ENCODE results near the gene ADD2. TPM values are rescaled to one million over a fixed set of nuclear protein-coding genes. Genes with fewer than 3 reads are reported as not detected.

Gene ADD2
- total RNA-seq, 1 donor from 2014 or later = 45.3 TPM

- no peak for DNase-seq (ENCODE audit: low spot score)
- peaks cover 83% of the 10 kb centered on the region for H3K79me2 ChIP-seq (ENCODE audit: low read depth)
Observed at GRCh38 chr2:70726947-70727725, 40.9 kb downstream of the ADD2 start.

DNA sequence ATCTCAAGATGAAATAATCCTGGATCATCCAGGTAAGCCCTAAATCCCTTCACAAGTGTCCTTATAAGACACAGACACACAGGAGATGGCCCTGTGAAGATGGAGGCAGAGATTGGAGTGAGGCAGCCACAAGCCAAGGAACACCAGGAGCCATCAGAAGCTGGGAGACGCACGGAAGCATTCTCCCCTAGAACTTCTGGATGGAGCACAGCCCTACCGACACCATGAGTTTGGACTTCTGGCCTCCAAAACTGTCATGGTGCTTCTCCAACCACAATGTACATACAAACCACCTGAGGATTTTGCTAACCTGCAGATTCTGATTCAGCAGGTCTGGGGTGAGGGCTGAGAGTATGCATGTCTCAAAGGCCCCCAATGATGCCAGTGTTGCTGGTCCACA is 42.5 kb downstream of the ADD2 start:
- Mint-ChIP-seq H3K4me1 (peaks cover 60% of the 10 kb centered on the region), H3K9me3 (no peaks in the 10 kb centered on the region), H3K4me3 (no peak overlapping the region), H3K36me3 (peaks cover 8% of the 10 kb centered on the region), H3K27me3 (ENCODE audit: insufficient read depth, low read depth) (peaks cover 8% of the 10 kb centered on the region), H3K27ac (no peak overlapping the region)
- peaks cover 91% of the 10 kb centered on the region for H4K20me1 ChIP-seq (ENCODE audit: low read depth)
- no peaks in the 10 kb centered on the region for H3K9me3 ChIP-seq (ENCODE audit: low read depth)
- no peaks in the 10 kb centered on the region for H3K36me3 ChIP-seq
- H2AFZ ChIP-seq (replicated peaks) = no peak overlapping the region
- H3K4me3 ChIP-seq = no peak overlapping the region
- H3K4me1 ChIP-seq = peaks cover 16% of the 10 kb centered on the region
- H3K27me3 ChIP-seq = no peaks in the 10 kb centered on the region
- H3K79me2 ChIP-seq (ENCODE audit: low read depth) = peaks cover 79% of the 10 kb centered on the region
- no peak for DNase-seq (ENCODE audit: low spot score)
- TF ChIP-seq CTCF (IDR thresholded peaks at IDR 0.05) = no peak
- TF ChIP-seq EZH2 (IDR thresholded peaks at IDR 0.05) = no peak
- TF ChIP-seq EZH2phosphoT487 (IDR thresholded peaks at IDR 0.05) = no peak
- no peak overlapping the region for H3K9ac ChIP-seq
- H3K27ac ChIP-seq = no peak overlapping the region
- no peak overlapping the region for H3K4me2 ChIP-seq
- peaks cover 4% of the 10 kb centered on the region for H3F3A ChIP-seq (ENCODE audit: low read depth)

More at GRCh38 chr2:70726947-70727725, 40.9 kb downstream of the ADD2 start:
- TF ChIP-seq EZH2 (IDR thresholded peaks at IDR 0.05) = no peak
- H3K27ac ChIP-seq = no peak overlapping the region
- H3K4me1 ChIP-seq = peaks cover 19% of the 10 kb centered on the region
- H3K27me3 ChIP-seq = no peaks in the 10 kb centered on the region
- peaks cover 7% of the 10 kb centered on the region for H3K36me3 Mint-ChIP-seq
- H3K27me3 Mint-ChIP-seq (ENCODE audit: insufficient read depth, low read depth) = peaks cover 8% of the 10 kb centered on the region
- H3K9me3 Mint-ChIP-seq = no peaks in the 10 kb centered on the region
- no peak overlapping the region for H3K4me3 Mint-ChIP-seq
- peaks cover 90% of the 10 kb centered on the region for H4K20me1 ChIP-seq (ENCODE audit: low read depth)
- peak overlapping the region; percentile 15 for H3K4me2 ChIP-seq
- peaks cover 70% of the 10 kb centered on the region for H3K4me1 Mint-ChIP-seq
- H3K4me3 ChIP-seq = no peak overlapping the region
- no peak overlapping the region for H3K9ac ChIP-seq
- no peak overlapping the region for H2AFZ ChIP-seq (replicated peaks)
- peaks cover 4% of the 10 kb centered on the region for H3F3A ChIP-seq (ENCODE audit: low read depth)
- H3K9me3 ChIP-seq (ENCODE audit: low read depth) = no peaks in the 10 kb centered on the region
- H3K36me3 ChIP-seq = no peaks in the 10 kb centered on the region
- peak overlapping the region; percentile 46 for H3K27ac Mint-ChIP-seq

- H3F3A ChIP-seq (ENCODE audit: low read depth) = peaks cover 4% of the 10 kb centered on the region
- no peak overlapping the region for H3K4me2 ChIP-seq
- H3K4me1 Mint-ChIP-seq = peaks cover 52% of the 10 kb centered on the region
- no peak overlapping the region for H3K27ac ChIP-seq
- H3K9me3 Mint-ChIP-seq = no peaks in the 10 kb centered on the region
- H3K4me3 ChIP-seq = no peak overlapping the region
- H3K36me3 ChIP-seq = no peaks in the 10 kb centered on the region
- H3K27me3 Mint-ChIP-seq (ENCODE audit: insufficient read depth, low read depth) = peaks cover 8% of the 10 kb centered on the region
- H3K27ac Mint-ChIP-seq = no peak overlapping the region
- H2AFZ ChIP-seq (replicated peaks) = no peak overlapping the region
- H3K9ac ChIP-seq = no peak overlapping the region
- no peak overlapping the region for H3K4me3 Mint-ChIP-seq
- TF ChIP-seq EZH2 (IDR thresholded peaks at IDR 0.05) (no peak), EZH2phosphoT487 (IDR thresholded peaks at IDR 0.05) (no peak), CTCF (IDR thresholded peaks at IDR 0.05) (no peak)
- peaks cover 92% of the 10 kb centered on the region for H4K20me1 ChIP-seq (ENCODE audit: low read depth)
- peaks cover 8% of the 10 kb centered on the region for H3K36me3 Mint-ChIP-seq
- DNase-seq (ENCODE audit: low spot score) = no peak
- no peaks in the 10 kb centered on the region for H3K27me3 ChIP-seq
- no peaks in the 10 kb centered on the region for H3K9me3 ChIP-seq (ENCODE audit: low read depth)
- peaks cover 16% of the 10 kb centered on the region for H3K4me1 ChIP-seq
- H3K79me2 ChIP-seq (ENCODE audit: low read depth) = peaks cover 68% of the 10 kb centered on the region
Observed at GRCh38 chr2:70724366-70724765, 43.6 kb downstream of the ADD2 start.

- TF ChIP-seq CTCF (IDR thresholded peaks at IDR 0.05) (no peak), EZH2 (IDR thresholded peaks at IDR 0.05) (no peak), EZH2phosphoT487 (IDR thresholded peaks at IDR 0.05) (no peak)
- peaks cover 68% of the 10 kb centered on the region for H3K79me2 ChIP-seq (ENCODE audit: low read depth)
- peaks cover 90% of the 10 kb centered on the region for H4K20me1 ChIP-seq (ENCODE audit: low read depth)
- no peak overlapping the region for H3K4me3 ChIP-seq
- no peak overlapping the region for H3K4me2 ChIP-seq
- no peak overlapping the region for H2AFZ ChIP-seq (replicated peaks)
- Mint-ChIP-seq H3K27ac (no peak overlapping the region), H3K4me3 (no peak overlapping the region), H3K27me3 (ENCODE audit: insufficient read depth, low read depth) (peaks cover 12% of the 10 kb centered on the region), H3K4me1 (peaks cover 49% of the 10 kb centered on the region), H3K36me3 (peaks cover 7% of the 10 kb centered on the region), H3K9me3 (no peaks in the 10 kb centered on the region)
- H3K9me3 ChIP-seq (ENCODE audit: low read depth) = no peaks in the 10 kb centered on the region
- H3F3A ChIP-seq (ENCODE audit: low read depth) = peaks cover 4% of the 10 kb centered on the region
- H3K9ac ChIP-seq = no peak overlapping the region
- DNase-seq (ENCODE audit: low spot score) = no peak
- H3K27ac ChIP-seq = no peak overlapping the region
- no peaks in the 10 kb centered on the region for H3K27me3 ChIP-seq
- H3K4me1 ChIP-seq = peaks cover 16% of the 10 kb centered on the region
- H3K36me3 ChIP-seq = no peaks in the 10 kb centered on the region
Observed at GRCh38 chr2:70723286-70723885, 44.6 kb downstream of the ADD2 start.

All from neural progenitor cell (in vitro differentiated cells).